GM18505 (cell line): ENCODE data around the gene NTMT2.

Experiments used
- ATAC-seq: cut with Tn5 transposase; IDR thresholded peaks from one replicate; pipeline ENCODE4 v1.9.1; 2021; ENCODE audit not compliant: unreplicated experiment
- POLR2A ChIP-seq: IDR thresholded peaks from 4 replicates; pipeline ENCODE4 v1.6.1; 2011; ENCODE audit warnings: borderline replicate concordance; ENCODE audit not compliant: insufficient read depth, insufficient read length; ENCODE audit errors: extremely low read depth

The NTMT2 gene

DNA sequence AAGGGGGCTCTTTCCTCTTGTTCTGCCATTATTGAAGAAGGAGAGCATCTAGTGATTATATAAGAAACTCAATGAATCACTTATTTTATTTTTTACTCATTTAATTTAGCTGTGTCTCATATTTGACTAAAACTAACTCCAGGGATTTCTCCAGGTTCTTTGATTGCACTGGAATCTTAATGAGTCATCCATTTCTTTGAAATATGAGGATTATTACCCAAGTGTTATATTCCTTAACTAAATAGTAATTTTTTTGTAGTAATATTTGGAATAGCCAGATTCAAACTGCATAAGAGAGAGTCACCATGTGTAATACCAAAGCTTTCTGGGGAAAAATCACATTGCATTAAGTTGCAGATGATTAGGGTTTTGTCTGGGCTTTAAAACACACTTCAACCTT, 59.5 kb downstream of the NTMT2 start:
- TF ChIP-seq POLR2A = no peak
- no peak for ATAC-seq

DNA sequence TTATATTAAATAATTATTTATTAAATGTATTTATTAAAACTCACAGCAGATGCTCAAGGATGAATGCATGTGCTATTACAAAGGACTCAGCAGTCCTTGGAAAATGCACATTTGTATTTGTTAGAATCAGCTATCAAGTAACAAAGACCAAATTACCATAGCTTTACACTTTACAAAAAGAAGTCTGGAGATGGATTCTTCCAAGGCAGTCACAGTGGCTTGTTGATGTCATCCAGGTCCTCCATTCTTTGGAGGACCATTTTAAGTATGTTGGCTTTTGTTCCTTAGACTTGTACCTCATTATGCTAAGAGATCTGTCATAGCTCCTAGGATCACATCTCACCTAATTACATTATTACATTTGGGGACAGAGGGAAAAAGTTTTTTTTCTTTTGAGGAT, 63.4 kb downstream of the NTMT2 start:
- no peak for TF ChIP-seq POLR2A

GRCh38 chr1:170210142-170210541, 64.4 kb downstream of the NTMT2 start:
- no peak for TF ChIP-seq POLR2A
- no peak for ATAC-seq

More for the DNA sequence above, 63.4 kb downstream of the NTMT2 start:
- ATAC-seq = no peak

- no peak for ATAC-seq
- TF ChIP-seq POLR2A = no peak
Measured at GRCh38 chr1:170213596-170213995, 67.8 kb downstream of the NTMT2 start.

DNA sequence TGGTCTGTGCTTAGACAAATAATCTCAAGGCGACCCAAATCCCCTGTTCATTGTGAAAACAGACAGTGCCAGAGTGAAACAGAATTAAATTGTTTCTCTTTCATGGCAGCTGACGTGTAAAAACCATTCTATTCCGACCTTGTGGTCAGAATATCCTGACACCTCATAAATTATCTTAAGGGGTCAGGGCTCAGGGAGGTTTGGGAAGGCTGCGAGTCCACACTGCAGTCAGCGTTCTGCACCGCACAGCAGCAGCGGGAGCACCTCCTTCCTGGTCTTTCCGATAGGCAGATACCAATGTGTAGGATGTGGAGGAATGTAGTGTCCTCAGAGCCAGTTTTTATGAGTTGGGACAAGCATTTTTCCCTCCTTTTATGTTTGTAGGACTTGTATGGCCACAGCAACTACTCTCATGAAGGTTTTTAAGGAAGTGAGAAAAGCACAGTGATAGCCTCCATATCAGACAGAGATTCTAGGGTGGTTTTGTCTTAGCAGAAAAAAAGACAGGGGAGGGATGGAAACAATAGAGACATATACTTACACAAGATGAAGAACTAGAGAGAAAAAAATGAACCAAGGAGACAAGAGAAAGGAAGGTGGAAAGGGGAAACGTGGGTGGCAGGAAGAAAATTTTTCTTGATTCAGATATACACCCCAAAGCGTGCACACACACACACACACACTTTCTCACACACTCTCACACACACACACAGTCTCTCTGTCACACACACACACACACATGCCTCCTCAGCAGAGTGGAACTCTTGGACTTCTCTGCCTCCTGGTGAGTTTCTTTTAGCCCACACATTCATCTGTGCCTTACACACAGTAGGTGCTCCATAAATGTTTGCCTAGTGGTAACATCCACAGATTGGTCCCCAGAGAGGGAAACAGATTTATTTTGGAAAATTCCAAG, 68.6 kb downstream of the NTMT2 start:
- peak; percentile 60 for ATAC-seq
- TF ChIP-seq POLR2A = no peak

DNA sequence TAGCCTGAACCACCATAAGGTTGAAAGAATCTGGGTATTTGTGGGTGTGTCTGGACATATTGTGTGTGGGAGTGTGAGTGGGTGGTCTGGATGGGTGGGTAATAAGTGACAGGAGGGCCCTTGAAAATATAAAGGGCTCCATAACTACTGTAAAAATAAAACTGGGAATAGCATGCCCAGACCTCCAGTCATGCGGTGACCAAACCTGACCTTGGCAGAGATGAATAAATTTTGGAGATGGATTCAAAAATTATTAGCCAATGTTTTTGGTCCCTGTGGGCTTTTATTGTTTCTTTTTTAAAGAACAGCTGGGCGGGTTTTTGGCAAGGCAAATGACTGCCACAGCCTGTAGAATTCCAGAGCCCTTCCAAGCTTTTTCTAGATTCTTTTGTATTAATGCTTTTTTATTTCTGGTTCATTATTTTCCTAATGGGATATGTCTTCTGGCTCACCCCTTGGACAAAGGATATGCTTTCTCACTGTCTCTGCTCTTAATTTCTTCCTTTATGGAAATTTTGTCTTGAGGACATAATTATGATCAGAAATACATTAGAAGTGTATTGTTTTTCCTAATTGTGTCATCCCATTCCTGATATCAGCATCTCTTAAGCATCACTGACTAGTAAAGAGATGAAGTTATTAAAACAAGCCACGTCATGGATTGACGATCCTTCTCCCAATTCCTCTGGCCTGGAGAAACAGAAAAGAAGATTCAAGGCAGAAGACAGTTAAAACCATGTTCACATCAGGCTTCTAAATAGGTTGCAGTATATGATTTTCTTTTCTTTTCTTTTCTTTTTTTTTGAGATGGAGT, 69.5 kb downstream of the NTMT2 start:
- TF ChIP-seq POLR2A = no peak
- no peak for ATAC-seq

GRCh38 chr1:170217517-170218256, 71.9 kb downstream of the NTMT2 start:
- TF ChIP-seq POLR2A = no peak
- ATAC-seq = no peak

- no peak for TF ChIP-seq POLR2A
- no peak for ATAC-seq
Measured at GRCh38 chr1:170218257-170218650, 72.5 kb downstream of the NTMT2 start.
